Testis (tissue), 2 donors: ENCODE data around the gene ARL15.

Source experiments
- CTCF ChIP-seq, 3 experiments: fragments of 450-650 bp in 2 of 3; fragments of 200-600 bp in 1 of 3; sonication (generic) in 1 of 3; IDR thresholded peaks; one replicate each; pipeline ENCODE4 v1.5.1; 2016 to 2019; ENCODE audit warnings: antibody characterized with exemption in 3 of 3, mild to moderate bottlenecking in 2 of 3, moderate library complexity in 1 of 3
- POLR2A ChIP-seq: fragments of 450-650 bp; IDR thresholded peaks from one replicate; pipeline ENCODE4 v1.6.1; 2017; ENCODE audit warnings: antibody characterized with exemption, mild to moderate bottlenecking, moderate library complexity

- no peak for TF ChIP-seq CTCF (IDR thresholded peaks at IDR 0.05)
- TF ChIP-seq POLR2A = no peak
Observed at GRCh38 chr5:54281960-54282692, 28.2 kb downstream of the ARL15 start.
